ENCODE results near the gene AAK1. TPM values are rescaled to one million over a fixed set of nuclear protein-coding genes. Genes with fewer than 3 reads are reported as not detected.

The AAK1 gene
- polyA plus RNA-seq, 1 of the 3 experiments (the other 2 are of a cell fraction), result 13.4 TPM

DNA sequence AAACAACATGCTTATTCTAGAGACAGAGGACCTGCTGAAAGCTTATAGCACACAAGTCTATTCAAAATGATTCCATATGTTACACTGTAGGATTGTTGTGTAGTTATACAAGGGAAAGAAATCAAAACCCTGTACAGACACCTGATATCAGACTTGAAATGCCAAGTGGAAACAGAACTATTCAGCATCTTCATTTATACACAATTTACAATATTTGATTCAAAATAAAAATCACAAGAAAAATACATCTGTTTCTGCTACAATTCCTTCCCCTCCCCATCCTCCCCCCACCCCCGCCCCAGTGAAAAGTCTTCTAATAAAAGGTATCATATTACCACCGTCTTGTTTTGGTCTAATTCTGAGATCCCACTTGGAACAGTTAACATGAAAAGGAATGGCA lies 168.9 kb downstream of the AAK1 start:
- Histone ChIP-seq H3K27me3 (ENCODE audit: insufficient read depth) (no peaks in the 10 kb centered on the region), H3K4me3 (ENCODE audit: low read depth in 2 of 2, low read length in 1 of 2) (no peak overlapping the region), H3K79me2 (ENCODE audit: insufficient read depth) (no peaks in the 10 kb centered on the region), H3K27ac (ENCODE audit: low read depth in 2 of 2, low read length in 1 of 2) (no peak overlapping the region), H3K9ac (no peak overlapping the region), H3K9me2 (no peaks in the 10 kb centered on the region), H3K36me3 (replicated peaks in 1 of 2; ENCODE audit: control insufficient read depth in 1 of 2, insufficient read depth in 2 of 2, low read length in 1 of 2) (peaks cover 19 to 32% of the 10 kb centered on the region in 2 experiments), H3K4me2 (no peak overlapping the region), H4K20me1 (ENCODE audit: insufficient read depth) (no peaks in the 10 kb centered on the region), H2AFZ (ENCODE audit: low read depth) (no peak overlapping the region), H3K4me1 (ENCODE audit: control insufficient read depth in 1 of 2, insufficient read depth in 2 of 2, low read depth in 1 of 2, low read length in 1 of 2) (peaks cover 0 to 4% of the 10 kb centered on the region in 2 experiments; a peak in 2 of 4 replicates), H3K9me3 (no peaks in the 10 kb centered on the region), H3F3A (replicated peaks; ENCODE audit: insufficient read depth) (peaks cover 6% of the 10 kb centered on the region)
- POLR2A ChIA-PET, result no interaction called here
- DNase-seq, result no peak
- CTCF ChIA-PET, result interaction anchor here (1.8 to 2.3 kb wide), 2 partner anchors 12 kb away, joined by 3 to 8 read pairs; no protein-coding TSS in a partner anchor
- WGBS (ENCODE audit: low lambda C conversion rate), result 93% methylated on average over 2 of the region's 2 CpGs
- TF ChIP-seq JUND (IDR thresholded peaks at IDR 0.05) (no peak), MXI1 (IDR thresholded peaks at IDR 0.05; ENCODE audit: low read depth, low read length) (no peak), EP300 (IDR thresholded peaks at IDR 0.05; ENCODE audit: borderline replicate concordance in 1 of 2, low read depth in 1 of 2, low read length in 1 of 2) (no peak), RAD21 (IDR thresholded peaks at IDR 0.05; ENCODE audit: low read length) (no peak), NRF1 (IDR thresholded peaks at IDR 0.05; ENCODE audit: low read depth, low read length) (no peak), YY1 (IDR thresholded peaks at IDR 0.05; ENCODE audit: low read depth) (no peak), RCOR1 (IDR thresholded peaks at IDR 0.05; ENCODE audit: low read length) (no peak), PBX3 (IDR thresholded peaks at IDR 0.05) (no peak), TCF12 (IDR thresholded peaks at IDR 0.05) (no peak), MAX (IDR thresholded peaks at IDR 0.05; ENCODE audit: low read depth) (no peak), TEAD4 (IDR thresholded peaks at IDR 0.05; ENCODE audit: borderline replicate concordance, insufficient read depth) (no peak), SIN3A (IDR thresholded peaks at IDR 0.05; ENCODE audit: borderline replicate concordance, low read depth, low read length) (no peak), GABPA (IDR thresholded peaks at IDR 0.05; ENCODE audit: low read depth) (no peak)
- TF ChIP-seq, protein P1, sequence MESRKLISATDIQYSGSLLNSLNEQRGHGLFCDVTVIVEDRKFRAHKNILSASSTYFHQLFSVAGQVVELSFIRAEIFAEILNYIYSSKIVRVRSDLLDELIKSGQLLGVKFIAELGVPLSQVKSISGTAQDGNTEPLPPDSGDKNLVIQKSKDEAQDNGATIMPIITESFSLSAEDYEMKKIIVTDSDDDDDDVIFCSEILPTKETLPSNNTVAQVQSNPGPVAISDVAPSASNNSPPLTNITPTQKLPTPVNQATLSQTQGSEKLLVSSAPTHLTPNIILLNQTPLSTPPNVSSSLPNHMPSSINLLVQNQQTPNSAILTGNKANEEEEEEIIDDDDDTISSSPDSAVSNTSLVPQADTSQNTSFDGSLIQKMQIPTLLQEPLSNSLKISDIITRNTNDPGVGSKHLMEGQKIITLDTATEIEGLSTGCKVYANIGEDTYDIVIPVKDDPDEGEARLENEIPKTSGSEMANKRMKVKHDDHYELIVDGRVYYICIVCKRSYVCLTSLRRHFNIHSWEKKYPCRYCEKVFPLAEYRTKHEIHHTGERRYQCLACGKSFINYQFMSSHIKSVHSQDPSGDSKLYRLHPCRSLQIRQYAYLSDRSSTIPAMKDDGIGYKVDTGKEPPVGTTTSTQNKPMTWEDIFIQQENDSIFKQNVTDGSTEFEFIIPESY (IDR thresholded peaks at IDR 0.05; ENCODE audit: borderline replicate concordance, low read depth), result no peak
- TF ChIP-seq, protein P2, sequence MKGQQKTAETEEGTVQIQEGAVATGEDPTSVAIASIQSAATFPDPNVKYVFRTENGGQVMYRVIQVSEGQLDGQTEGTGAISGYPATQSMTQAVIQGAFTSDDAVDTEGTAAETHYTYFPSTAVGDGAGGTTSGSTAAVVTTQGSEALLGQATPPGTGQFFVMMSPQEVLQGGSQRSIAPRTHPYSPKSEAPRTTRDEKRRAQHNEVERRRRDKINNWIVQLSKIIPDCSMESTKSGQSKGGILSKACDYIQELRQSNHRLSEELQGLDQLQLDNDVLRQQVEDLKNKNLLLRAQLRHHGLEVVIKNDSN (IDR thresholded peaks at IDR 0.05; ENCODE audit: borderline replicate concordance, low read depth), result no peak

GRCh38 chr2:69471793-69472192 lies 171.7 kb downstream of the AAK1 start:
- Histone ChIP-seq H3K79me2 (ENCODE audit: insufficient read depth) (no peaks in the 10 kb centered on the region), H3K9me3 (no peaks in the 10 kb centered on the region), H3K9ac (no peak overlapping the region), H3F3A (replicated peaks; ENCODE audit: insufficient read depth) (peaks cover 6% of the 10 kb centered on the region), H3K4me2 (no peak overlapping the region), H3K27ac (ENCODE audit: low read depth in 2 of 2, low read length in 1 of 2) (no peak overlapping the region), H3K27me3 (ENCODE audit: insufficient read depth) (no peaks in the 10 kb centered on the region), H3K4me1 (ENCODE audit: control insufficient read depth in 1 of 2, insufficient read depth in 2 of 2, low read depth in 1 of 2, low read length in 1 of 2) (peaks cover 0 to 4% of the 10 kb centered on the region in 2 experiments; a peak in 2 of 4 replicates), H2AFZ (ENCODE audit: low read depth) (no peak overlapping the region), H4K20me1 (ENCODE audit: insufficient read depth) (no peaks in the 10 kb centered on the region), H3K9me2 (no peaks in the 10 kb centered on the region), H3K4me3 (ENCODE audit: low read depth in 2 of 2, low read length in 1 of 2) (no peak overlapping the region), H3K36me3 (replicated peaks in 1 of 2; ENCODE audit: control insufficient read depth in 1 of 2, insufficient read depth in 2 of 2, low read length in 1 of 2) (peaks cover 15 to 29% of the 10 kb centered on the region in 2 experiments)
- ChIA-PET CTCF (interaction anchor here (0.6 to 1.2 kb wide), 3 partner anchors 9 to 50 kb away, joined by 3 read pairs; no protein-coding TSS in a partner anchor), POLR2A (no interaction called here)
- no peak for DNase-seq
- 88% methylated on average over 2 of the region's 2 CpGs for WGBS (ENCODE audit: low lambda C conversion rate)
- TF ChIP-seq, protein P3, sequence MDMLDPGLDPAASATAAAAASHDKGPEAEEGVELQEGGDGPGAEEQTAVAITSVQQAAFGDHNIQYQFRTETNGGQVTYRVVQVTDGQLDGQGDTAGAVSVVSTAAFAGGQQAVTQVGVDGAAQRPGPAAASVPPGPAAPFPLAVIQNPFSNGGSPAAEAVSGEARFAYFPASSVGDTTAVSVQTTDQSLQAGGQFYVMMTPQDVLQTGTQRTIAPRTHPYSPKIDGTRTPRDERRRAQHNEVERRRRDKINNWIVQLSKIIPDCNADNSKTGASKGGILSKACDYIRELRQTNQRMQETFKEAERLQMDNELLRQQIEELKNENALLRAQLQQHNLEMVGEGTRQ (IDR thresholded peaks at IDR 0.05; ENCODE audit: borderline replicate concordance, low read depth, low read length), result no peak
- no peak for TF ChIP-seq IRF3 (IDR thresholded peaks at IDR 0.05; ENCODE audit: low read depth, low read length)
- no peak for TF ChIP-seq FOXM1 (IDR thresholded peaks at IDR 0.05; ENCODE audit: low read depth)
- no peak for TF ChIP-seq SIN3A (IDR thresholded peaks at IDR 0.05; ENCODE audit: borderline replicate concordance, low read depth, low read length)
- no peak for TF ChIP-seq MXI1 (IDR thresholded peaks at IDR 0.05; ENCODE audit: low read depth, low read length)
- no peak for TF ChIP-seq FOSL2 (IDR thresholded peaks at IDR 0.05; ENCODE audit: borderline replicate concordance, low read depth)
- TF ChIP-seq JUND (IDR thresholded peaks at IDR 0.05), result no peak
- no peak for TF ChIP-seq PBX3 (IDR thresholded peaks at IDR 0.05)
- no peak for TF ChIP-seq RXRA (IDR thresholded peaks at IDR 0.05; ENCODE audit: borderline replicate concordance, low read depth)
- TF ChIP-seq MAX (IDR thresholded peaks at IDR 0.05; ENCODE audit: low read depth), result no peak
- TF ChIP-seq TCF12 (IDR thresholded peaks at IDR 0.05), result no peak
